Stimulated activated CD4-positive, alpha-beta T cell treated with anti-CD3 and anti-CD28 coated beads, TNF-alpha, amount 100 ng/mL, for 48 hours (primary cell): ENCODE measurements around the gene LNPEP.
"Not testable (repeated sequence)": the region's sequence is repeated elsewhere in the genome, so short reads cannot be mapped to it uniquely, and the experiment has no call there.

Experiments
- DNase-seq, 3 donors: peaks; one replicate each; pipeline ENCODE4 v3.0.0-alpha.2; 2020; ENCODE audit warnings: low read depth in 3 of 3

LNPEP gene

GRCh38 chr5:97063251-97063650 is 127.4 kb downstream of the LNPEP start:
- DNase-seq: no peak

- no peak for DNase-seq
These were observed 129.6 kb downstream of the LNPEP start for GRCh38 chr5:97065475-97065874.

GRCh38 chr5:97067296-97067850 is 131.5 kb downstream of the LNPEP start:
- no peak for DNase-seq

GRCh38 chr5:97070234-97070633 is 134.4 kb downstream of the LNPEP start:
- no peak for DNase-seq

- no peak for DNase-seq
These were observed 135.2 kb downstream of the LNPEP start for GRCh38 chr5:97071101-97071500.

- DNase-seq: no peak
These were observed 136.1 kb downstream of the LNPEP start for GRCh38 chr5:97071993-97072392.

- no peak for DNase-seq
These were observed 136.8 kb downstream of the LNPEP start for GRCh38 chr5:97072696-97073095.

- no peak for DNase-seq
These were observed 137.5 kb downstream of the LNPEP start for GRCh38 chr5:97073420-97073819.

- no peak for DNase-seq
These were observed 139.1 kb downstream of the LNPEP start for GRCh38 chr5:97074859-97075489.

- DNase-seq: no peak
These were observed 139.8 kb downstream of the LNPEP start for GRCh38 chr5:97075649-97076048.

- no peak for DNase-seq
These were observed 140.2 kb downstream of the LNPEP start for GRCh38 chr5:97076098-97076497.

- DNase-seq: no peak
These were observed 141.4 kb downstream of the LNPEP start for GRCh38 chr5:97077246-97077645.

- DNase-seq: no peak
These were observed 143.3 kb downstream of the LNPEP start for GRCh38 chr5:97078958-97079743.

GRCh38 chr5:97084782-97085458 is 149.0 kb downstream of the LNPEP start:
- not testable (repeated sequence) for DNase-seq

- DNase-seq: no peak
These were observed 149.7 kb downstream of the LNPEP start for GRCh38 chr5:97085459-97086181.
